GM12891 (cell line): ENCODE results near the gene MOV10.

Source experiments
- DNase-seq: peaks from one replicate; pipeline ENCODE4 v3.0.0; 2011; ENCODE audit warnings: low spot score; ENCODE audit not compliant: insufficient read length
- FAIRE-seq: peaks from 2 replicates; lab custom pipeline; 2011; peaks lifted over from hg19 to GRCh38; lab: Jason Lieb, UNC
- PAX5 ChIP-seq: IDR thresholded peaks from 2 replicates; pipeline ENCODE4 v1.6.1; 2011; ENCODE audit warnings: low read length, moderate library complexity, mild to moderate bottlenecking; ENCODE audit not compliant: insufficient read depth, severe bottlenecking
- POLR2A ChIP-seq: IDR thresholded peaks from 2 replicates; pipeline ENCODE4 v1.6.1; 2011; ENCODE audit warnings: low read depth, low read length, control low read depth
- POLR2AphosphoS5 ChIP-seq: IDR thresholded peaks from 2 replicates; pipeline ENCODE4 v1.6.1; 2011; ENCODE audit warnings: low read depth, low read length, control low read depth
- POU2F2 ChIP-seq: IDR thresholded peaks from 2 replicates; pipeline ENCODE4 v1.6.1; 2011; ENCODE audit warnings: low read depth, mild to moderate bottlenecking, control low read depth, low read length, moderate library complexity
- SPI1 ChIP-seq: IDR thresholded peaks from 2 replicates; pipeline ENCODE4 v1.6.1; 2011; ENCODE audit warnings: low read depth, low read length, control low read depth
- TAF1 ChIP-seq: IDR thresholded peaks from 2 replicates; pipeline ENCODE4 v1.6.1; 2011; ENCODE audit warnings: low read depth, low read length, control low read depth

The MOV10 gene

GRCh38 chr1:112731451-112731850, 57.0 kb downstream of the MOV10 start:
- DNase-seq, result no peak
- FAIRE-seq, result no peak
- TF ChIP-seq POLR2A (no peak), POU2F2 (no peak), PAX5 (no peak), TAF1 (no peak), POLR2AphosphoS5 (no peak), SPI1 (no peak)

GRCh38 chr1:112735752-112736151, 61.3 kb downstream of the MOV10 start:
- no peak for DNase-seq
- TF ChIP-seq TAF1 (no peak), POLR2A (no peak), POLR2AphosphoS5 (no peak), POU2F2 (no peak), SPI1 (no peak), PAX5 (no peak)
- FAIRE-seq, result no peak

- DNase-seq (no peak), FAIRE-seq (no peak)
- TF ChIP-seq POLR2AphosphoS5, result no peak
- no peak for TF ChIP-seq SPI1
- TF ChIP-seq POLR2A, result no peak
- no peak for TF ChIP-seq TAF1
- no peak for TF ChIP-seq POU2F2
- no peak for TF ChIP-seq PAX5
These were observed 63.1 kb downstream of the MOV10 start for GRCh38 chr1:112737573-112737972.

- DNase-seq (no peak), FAIRE-seq (no peak)
- TF ChIP-seq POU2F2 (no peak), PAX5 (no peak)
These were observed 68.9 kb downstream of the MOV10 start for GRCh38 chr1:112743174-112744008.

- DNase-seq (no peak), FAIRE-seq (no peak)
- no peak for TF ChIP-seq POLR2AphosphoS5
- TF ChIP-seq POLR2A, result no peak
- TF ChIP-seq SPI1, result no peak
- TF ChIP-seq PAX5, result no peak
- no peak for TF ChIP-seq TAF1
- no peak for TF ChIP-seq POU2F2
These were observed 69.6 kb downstream of the MOV10 start for GRCh38 chr1:112744009-112744578.

- DNase-seq (no peak), FAIRE-seq (no peak)
- TF ChIP-seq TAF1 (no peak), POU2F2 (no peak), POLR2A (no peak)
These were observed 73.9 kb downstream of the MOV10 start for GRCh38 chr1:112748396-112748795.
